Epithelial cell of prostate (primary cell): Measurements from ENCODE around the gene COPB1.

ENCODE experiments used
- DNase-seq: peaks from one replicate; pipeline ENCODE4 v3.0.0-alpha.2; 2011; ENCODE audit warnings: low read depth, low spot score
- H3K27ac ChIP-seq: fragments of 450-650 bp; 2 replicates; pipeline ENCODE4 v1.5.1; 2017; ENCODE audit warnings: mild to moderate bottlenecking

The COPB1 gene

GRCh38 chr11:14444441-14445189, 55.0 kb downstream of the COPB1 start:
- DNase-seq: no peak
- peak overlapping the region; percentile 89 for H3K27ac ChIP-seq

DNA sequence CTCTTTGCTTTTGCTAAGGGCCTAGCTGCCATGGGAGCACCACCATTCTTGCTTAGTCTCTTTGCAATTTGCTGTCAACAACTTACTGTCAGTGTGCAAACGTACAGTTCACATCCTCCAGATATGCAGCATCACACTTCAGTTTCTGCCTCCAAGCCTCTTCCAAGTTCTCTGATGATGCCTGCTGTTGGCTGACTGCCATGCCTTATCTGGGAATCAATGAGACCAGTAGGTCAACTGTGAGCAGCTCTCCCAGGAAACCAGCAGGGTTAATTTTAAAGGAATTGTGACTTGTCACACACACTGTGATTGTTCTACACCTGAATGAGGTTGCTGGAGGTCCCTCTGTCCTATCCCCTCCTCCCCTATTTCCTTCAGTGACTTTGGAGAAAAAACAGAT, 56.0 kb downstream of the COPB1 start:
- DNase-seq: peak; percentile 18
- H3K27ac ChIP-seq: no peak overlapping the region

DNA sequence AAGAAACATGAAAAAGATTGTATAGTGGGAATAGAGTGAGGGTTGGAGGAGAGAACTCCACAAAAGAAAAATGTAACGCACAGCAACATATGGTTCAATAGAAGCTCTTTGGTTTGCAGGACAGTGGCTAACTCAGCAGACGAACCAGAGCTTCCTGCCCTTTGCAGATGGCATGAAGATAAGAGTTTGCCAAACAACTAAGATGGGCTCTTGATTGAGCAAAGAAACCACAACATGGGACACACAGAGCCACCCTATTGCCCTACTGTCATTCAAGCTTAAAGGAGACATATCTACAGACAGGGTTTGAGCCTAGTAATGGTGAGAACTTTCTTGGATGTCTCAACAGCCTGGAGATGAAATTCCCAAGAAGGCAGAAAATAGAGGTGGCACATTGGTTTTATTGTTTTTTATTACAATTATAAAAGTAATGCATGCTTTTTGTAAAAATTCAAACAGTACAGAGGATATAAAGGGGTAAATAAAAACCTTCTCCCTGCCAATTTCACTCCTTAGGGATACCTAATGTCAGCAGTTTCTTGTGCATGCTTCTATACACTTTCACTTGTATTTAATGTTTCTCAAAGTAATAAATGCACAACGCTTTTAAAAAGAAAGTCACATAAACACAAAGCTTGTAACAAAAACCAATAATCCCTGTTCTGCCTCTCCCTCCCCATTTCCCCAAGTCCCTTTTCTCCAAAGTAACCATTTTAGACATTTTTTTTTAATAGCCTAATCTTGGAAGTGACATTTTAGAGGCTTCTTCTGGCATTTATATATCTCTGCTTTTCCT, 63.7 kb downstream of the COPB1 start:
- no peak overlapping the region for H3K27ac ChIP-seq
- no peak for DNase-seq

- no peak for DNase-seq
- no peak overlapping the region for H3K27ac ChIP-seq
These were observed 74.0 kb downstream of the COPB1 start for GRCh38 chr11:14425621-14426020.

DNA sequence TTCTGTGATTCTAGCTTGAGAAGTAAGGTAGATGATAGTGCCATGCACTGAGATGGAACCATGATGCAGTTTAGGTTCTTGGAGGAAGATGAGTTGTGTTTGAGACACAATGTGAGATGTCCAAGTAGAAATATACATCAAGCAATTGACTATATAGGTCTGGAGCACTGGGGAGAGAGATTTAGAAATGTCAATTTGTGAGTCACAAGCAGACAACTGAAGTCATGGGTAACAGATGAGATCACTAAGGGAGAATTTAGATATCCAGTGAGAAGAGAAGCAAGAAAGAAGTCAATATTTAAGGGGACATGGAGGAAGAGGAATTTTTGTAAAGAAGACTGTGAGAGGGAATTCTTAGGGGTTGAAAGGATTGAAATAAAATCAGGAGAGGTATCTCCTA, 75.5 kb downstream of the COPB1 start:
- DNase-seq: peak; percentile 16
- no peak overlapping the region for H3K27ac ChIP-seq

DNA sequence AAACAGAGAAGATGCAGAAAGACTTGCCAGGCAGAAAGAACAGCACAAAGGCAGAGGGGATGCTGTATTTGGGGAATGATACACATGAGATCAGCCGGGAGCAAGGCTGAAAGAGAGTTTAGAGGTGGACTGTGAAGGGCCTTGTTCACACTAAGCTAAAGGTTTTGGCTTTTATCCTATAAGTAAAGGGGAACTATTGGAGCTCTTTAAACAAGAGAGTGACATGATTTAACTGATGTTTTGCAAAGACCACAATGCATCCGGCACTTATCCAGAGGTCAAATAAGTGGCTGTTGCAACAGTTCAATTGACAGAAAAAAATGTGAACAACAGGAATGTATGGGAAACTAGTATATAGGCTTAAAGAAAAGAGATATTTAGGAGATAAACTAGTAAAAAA, 76.0 kb downstream of the COPB1 start:
- no peak overlapping the region for H3K27ac ChIP-seq
- DNase-seq: no peak

- peak overlapping the region; percentile 68 for H3K27ac ChIP-seq
- no peak for DNase-seq
These were observed 76.8 kb downstream of the COPB1 start for GRCh38 chr11:14422814-14423182.

DNA sequence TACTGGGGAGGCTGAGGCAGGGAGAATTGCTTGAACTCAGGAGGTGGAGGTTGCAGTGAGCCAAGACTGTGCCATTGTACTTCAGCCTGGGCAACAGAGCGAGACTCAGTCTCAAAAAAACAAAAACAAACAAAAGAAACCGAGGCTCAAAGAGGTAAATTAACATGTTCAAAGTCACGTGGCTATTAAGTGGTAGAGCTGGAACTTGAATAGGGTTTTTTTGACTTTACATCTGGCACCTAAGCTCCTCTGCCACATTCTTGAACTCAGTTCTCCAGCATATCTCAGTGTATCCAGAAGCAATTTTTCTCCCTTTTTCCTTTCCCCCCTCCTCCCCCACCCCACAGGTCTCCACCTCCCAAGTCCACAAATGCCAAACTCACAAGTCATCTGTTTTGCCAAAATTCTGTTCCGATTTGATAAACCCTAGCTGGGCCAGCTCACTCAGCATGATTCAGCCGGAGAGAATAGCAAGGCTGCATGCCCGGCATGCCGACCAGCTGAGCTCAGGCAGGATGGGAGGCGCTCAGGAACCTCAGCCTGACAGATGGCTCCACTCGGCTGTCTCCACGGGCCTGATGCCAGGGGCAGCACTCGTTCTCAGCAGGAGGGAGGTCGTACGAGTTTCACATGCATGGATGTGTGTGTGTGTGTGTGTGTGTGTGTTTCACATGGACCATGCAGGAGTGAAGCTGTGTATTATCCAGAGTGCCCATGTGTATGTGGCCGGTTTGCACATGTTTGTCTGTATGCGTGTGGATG, 77.4 kb downstream of the COPB1 start:
- peak overlapping the region; percentile 68 for H3K27ac ChIP-seq
- DNase-seq: peak; percentile 75

DNA sequence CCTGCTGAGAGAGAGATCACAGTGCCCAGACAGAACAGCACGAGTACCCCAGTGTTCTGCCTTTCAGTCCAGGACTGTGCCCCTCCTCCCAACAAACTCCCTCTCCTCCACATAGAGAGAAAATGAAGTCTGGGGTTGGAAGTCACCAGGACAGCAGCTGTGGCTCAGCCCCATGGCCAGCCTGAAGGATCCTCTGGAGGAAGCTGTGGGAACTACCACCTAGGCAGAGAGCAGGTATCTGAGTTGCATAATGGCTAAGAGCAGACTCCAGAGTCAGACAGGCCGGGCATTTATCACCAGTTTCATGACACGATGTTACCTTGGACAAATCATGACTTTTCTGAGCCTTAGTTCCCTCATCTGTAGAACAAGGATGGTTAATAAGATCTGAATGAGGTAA, 79.4 kb downstream of the COPB1 start:
- no peak for DNase-seq
- H3K27ac ChIP-seq: no peak overlapping the region

DNA sequence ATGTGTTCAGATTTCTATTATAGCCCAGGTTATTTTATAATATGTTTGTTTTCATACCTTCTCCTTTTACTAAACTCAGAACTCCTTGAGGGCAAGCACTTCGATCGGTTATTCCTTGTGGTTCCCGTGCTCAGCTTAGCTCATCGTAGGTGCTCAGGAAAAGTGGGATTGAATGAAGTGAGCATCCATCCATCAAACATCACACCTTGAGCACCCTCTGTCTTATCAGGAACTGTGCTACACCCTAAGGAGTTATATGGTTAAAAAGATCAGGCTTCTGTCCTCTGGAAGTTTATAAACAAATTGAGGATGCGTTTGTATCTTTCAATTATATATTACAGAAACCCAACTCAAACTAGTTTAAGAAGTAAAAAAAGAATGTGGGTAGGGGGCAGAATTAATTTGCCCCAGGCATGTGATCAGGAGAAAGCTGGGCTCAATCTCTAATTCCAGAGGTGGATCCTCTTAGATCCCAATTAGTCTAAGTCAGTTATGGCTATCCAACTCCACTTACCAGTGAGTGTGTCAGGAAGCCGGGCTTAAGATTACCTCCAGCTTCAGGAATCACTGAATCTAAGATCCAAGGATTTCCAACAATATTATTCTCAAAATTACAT, 80.7 kb downstream of the COPB1 start:
- no peak overlapping the region for H3K27ac ChIP-seq
- DNase-seq: no peak

GRCh38 chr11:14417617-14418374, 81.8 kb downstream of the COPB1 start:
- no peak overlapping the region for H3K27ac ChIP-seq
- no peak for DNase-seq

DNA sequence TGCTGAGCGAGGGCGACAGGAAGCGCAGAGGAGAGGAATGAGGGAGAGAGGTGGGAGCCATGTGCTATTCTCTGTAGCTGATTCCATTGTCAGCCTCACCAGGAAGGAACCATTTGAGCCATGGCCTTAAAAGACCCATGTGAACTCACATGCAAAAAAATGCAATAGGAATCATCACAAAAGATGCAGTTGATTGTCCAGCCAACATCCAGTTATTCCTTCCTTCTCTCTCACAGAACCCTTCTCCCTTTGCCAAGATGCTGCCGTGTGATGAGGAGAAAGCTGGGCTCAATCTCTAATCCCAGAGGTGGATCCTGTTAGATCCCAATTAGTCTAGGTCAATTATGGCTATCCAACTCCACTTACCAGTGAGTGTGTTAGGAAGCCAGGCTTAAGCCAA, 82.4 kb downstream of the COPB1 start:
- DNase-seq: no peak

DNA sequence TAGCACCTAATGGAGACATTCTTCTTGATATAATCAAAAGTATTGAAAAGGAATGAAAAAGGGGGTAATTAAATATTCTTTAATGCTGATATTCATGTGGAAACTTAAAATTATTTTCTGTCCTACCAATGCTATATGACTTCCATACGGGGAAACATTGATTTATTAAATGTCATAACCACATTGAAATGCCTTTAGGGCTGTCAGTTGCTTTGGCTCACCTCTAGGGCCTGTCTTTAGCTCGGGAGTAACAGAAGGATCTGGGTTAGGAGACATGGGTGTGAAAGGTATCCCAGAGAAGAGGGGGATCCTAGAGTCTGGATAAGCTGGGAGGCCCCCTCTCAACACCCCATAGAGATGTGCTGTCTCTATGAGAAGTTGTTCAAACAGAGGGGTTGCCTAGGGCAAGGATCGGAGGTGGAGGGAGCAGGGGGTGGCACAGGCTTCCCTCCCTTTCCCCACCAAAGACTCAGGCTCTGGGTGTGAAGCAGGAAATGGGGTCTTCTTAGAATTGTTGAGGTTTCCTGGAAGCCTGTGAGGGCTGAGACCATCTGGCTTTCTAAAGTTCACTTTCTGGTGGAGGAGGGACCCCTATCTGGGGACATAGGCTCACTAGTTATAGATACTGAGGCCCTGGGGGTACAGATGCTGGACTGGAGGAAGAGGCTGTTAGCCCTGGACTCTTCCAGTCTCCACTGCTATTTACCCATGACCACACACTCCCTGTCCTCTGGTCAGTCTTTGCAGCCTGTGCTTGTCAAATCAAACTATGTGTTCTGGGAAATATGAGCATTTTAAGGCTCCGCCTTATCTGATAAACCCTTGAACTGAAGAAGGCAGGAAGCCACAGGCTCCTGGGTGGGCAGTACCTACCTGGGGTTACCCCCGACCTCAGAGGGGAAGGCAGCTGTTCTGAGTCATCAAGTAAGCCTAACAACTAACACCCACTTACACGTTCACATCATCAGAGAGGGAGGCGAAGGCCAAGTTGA, 84.8 kb downstream of the COPB1 start:
- no peak for DNase-seq
- H3K27ac ChIP-seq: no peak overlapping the region

More for the DNA sequence above, 82.4 kb downstream of the COPB1 start:
- no peak overlapping the region for H3K27ac ChIP-seq

DNA sequence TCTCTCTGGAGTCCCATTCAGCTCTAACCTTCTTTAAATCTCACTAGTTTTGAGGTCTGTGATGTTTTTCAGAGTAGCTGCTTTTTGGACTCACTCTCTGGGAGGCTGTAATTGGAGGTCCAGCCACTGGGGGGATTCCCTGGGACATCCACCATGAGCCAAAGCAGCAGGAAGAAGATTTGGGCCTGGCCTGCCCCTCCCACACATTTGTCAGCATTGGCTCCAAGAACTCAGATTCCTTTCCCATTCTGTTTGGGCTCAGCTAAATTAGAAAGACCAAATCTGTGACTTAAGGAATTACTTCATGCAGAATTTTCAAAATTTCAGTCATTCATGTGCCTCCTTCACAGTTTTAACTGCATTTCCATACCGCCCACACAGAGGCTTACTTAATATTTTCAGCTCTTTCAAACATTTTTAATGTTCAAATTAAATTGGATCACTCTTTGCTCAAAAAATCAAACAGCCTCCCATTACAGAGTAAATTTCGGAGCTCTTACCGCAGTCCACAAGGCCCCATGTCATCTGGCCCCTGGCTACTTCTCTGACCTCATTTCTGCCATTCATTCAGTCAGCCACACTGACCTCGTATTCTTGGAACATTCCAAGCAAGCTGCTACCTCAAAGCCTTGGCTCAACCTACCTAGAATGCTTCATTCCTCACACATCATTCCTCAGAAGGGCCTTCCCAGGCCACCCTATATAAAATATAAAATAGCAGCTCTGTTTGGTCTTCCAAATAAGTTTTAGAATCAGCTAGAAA, 86.1 kb downstream of the COPB1 start:
- DNase-seq: no peak

DNA sequence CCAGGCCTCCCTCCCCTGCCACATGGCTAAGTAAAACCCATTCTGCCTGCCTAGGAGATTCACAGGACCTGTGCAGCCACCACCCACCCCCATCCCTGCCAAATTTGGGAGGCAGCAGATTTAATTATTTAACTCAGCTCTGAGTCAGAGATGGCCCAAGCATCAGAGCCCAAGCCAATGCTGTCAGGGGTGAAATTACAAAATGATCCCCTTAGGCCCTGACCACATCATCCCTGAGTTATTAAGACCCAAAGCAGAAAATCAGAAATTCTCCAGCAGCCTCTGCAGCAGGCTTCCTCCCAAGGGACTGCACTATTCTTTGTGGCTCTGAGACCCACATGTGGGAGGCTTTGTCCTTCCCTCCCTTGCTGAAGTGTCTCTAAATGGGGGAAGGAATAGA, 87.8 kb downstream of the COPB1 start:
- no peak for DNase-seq
- no peak overlapping the region for H3K27ac ChIP-seq

More for the DNA sequence above, 86.1 kb downstream of the COPB1 start:
- H3K27ac ChIP-seq: no peak overlapping the region

DNA sequence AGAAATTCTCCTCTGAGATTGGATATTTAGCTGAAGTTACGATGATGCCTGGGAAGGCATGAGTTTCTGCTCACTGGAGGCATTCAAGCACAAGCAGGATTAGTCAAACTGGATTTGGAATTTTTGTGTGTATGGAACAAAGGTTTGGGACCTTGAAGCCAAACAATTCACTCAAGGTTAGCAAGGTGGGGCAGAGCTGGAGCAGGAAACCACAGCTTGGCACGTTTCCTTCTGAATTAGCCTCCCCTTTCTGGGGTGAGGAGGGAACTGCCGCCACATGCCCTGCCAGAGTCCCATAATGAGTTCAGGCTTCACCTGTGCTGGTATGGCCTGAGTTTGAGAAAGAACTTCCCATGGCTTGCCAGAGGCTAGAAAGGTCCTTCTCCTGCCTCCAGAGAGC, 89.7 kb downstream of the COPB1 start:
- no peak overlapping the region for H3K27ac ChIP-seq

DNA sequence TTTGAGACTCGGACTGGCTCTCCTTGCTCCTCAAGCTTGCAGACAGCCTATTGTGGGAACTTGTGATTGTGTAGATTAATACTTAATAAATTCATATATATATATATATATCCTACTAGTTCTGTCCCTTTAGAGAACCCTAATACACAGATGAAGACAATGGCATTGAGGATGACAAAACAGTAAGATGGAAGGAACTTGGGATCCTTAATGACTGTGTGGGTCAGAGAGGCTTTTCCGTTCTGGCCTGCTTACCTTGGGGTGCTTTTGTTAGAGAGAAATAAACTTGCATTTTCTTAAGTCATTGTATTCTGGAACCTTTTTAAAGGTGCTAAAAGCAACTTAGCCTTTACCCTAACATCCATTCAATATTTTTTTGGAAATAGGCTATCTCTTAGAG, 91.0 kb downstream of the COPB1 start:
- no peak for DNase-seq
- H3K27ac ChIP-seq: no peak overlapping the region

More for the DNA sequence above, 89.7 kb downstream of the COPB1 start:
- DNase-seq: no peak
